Type B pancreatic cell (in vitro differentiated cells): ENCODE data around the gene ADGRE1. TPM values are rescaled to one million over a fixed set of nuclear protein-coding genes. Genes with fewer than 3 reads are reported as not detected.

Experiments
- DNase-seq: peaks from one replicate; pipeline ENCODE4 v3.0.0; 2021; ENCODE audit warnings: mixed read lengths; ENCODE audit not compliant: unreplicated experiment; ENCODE audit errors: extremely low spot score
- H3K27ac Mint-ChIP-seq: 2 replicates; pipeline ENCODE4 v1.8.0; 2021; ENCODE audit warnings: mild to moderate bottlenecking, mixed read lengths
- H3K27me3 Mint-ChIP-seq: 2 replicates; pipeline ENCODE4 v1.8.0; 2021; ENCODE audit warnings: mixed read lengths
- H3K36me3 Mint-ChIP-seq: 2 replicates; pipeline ENCODE4 v1.8.0; 2021; ENCODE audit warnings: mixed read lengths
- H3K4me1 Mint-ChIP-seq: one replicate; pipeline ENCODE4 v1.8.0; 2021; ENCODE audit warnings: mixed read lengths; ENCODE audit not compliant: unreplicated experiment
- H3K4me3 Mint-ChIP-seq: 2 replicates; pipeline ENCODE4 v1.8.0; 2021; ENCODE audit warnings: mild to moderate bottlenecking, mixed read lengths
- H3K9me3 Mint-ChIP-seq: 2 replicates; pipeline ENCODE4 v1.8.0; 2021; ENCODE audit warnings: mixed read lengths
- total RNA-seq: library from RNA; stranded (reverse); gene quantifications from 2 replicates; pipeline ENCODE4 v1.2.1, GENCODE V29; 2021; ENCODE audit warnings: low replicate concordance
- TF ChIP-seq, protein P1 (sequence below): fragments of 200-600 bp; sonication (generic); conservative IDR thresholded peaks from 2 replicates; pipeline ENCODE4 v1.5.0; 2021; ENCODE audit warnings: antibody characterized with exemption, mild to moderate bottlenecking

The ADGRE1 gene
- total RNA-seq, 1 donor from 2014 or later, result not detected

DNA sequence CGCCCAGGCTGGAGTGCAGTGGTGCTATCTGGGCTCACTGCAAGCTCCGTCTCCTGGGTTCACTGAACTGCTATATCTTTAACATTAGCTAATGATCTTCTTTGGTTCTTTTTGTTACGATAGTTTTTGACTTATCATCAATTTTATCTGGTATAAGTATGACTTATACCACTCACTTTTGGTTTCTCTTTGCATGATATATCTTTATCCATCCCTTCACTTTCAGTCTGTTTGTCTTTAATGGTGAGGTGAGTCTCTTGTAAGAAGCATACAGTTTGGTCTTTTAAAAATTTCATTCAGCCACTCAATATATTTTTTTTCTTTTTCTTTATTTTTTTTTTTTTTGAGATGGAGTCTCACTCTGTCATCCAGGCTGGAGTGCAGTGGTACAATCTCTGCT, 58.4 kb downstream of the ADGRE1 start:
- Mint-ChIP-seq H3K27me3 (no peaks in the 10 kb centered on the region), H3K9me3 (peaks cover 3% of the 10 kb centered on the region), H3K4me1 (no peaks in the 10 kb centered on the region), H3K4me3 (no peak overlapping the region), H3K36me3 (no peaks in the 10 kb centered on the region), H3K27ac (no peak overlapping the region)
- TF ChIP-seq, protein P1, sequence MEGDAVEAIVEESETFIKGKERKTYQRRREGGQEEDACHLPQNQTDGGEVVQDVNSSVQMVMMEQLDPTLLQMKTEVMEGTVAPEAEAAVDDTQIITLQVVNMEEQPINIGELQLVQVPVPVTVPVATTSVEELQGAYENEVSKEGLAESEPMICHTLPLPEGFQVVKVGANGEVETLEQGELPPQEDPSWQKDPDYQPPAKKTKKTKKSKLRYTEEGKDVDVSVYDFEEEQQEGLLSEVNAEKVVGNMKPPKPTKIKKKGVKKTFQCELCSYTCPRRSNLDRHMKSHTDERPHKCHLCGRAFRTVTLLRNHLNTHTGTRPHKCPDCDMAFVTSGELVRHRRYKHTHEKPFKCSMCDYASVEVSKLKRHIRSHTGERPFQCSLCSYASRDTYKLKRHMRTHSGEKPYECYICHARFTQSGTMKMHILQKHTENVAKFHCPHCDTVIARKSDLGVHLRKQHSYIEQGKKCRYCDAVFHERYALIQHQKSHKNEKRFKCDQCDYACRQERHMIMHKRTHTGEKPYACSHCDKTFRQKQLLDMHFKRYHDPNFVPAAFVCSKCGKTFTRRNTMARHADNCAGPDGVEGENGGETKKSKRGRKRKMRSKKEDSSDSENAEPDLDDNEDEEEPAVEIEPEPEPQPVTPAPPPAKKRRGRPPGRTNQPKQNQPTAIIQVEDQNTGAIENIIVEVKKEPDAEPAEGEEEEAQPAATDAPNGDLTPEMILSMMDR, result no peak
- no peak for DNase-seq

- TF ChIP-seq, protein P1, result no peak
- DNase-seq, result no peak
- Mint-ChIP-seq H3K4me3 (no peak overlapping the region), H3K9me3 (no peaks in the 10 kb centered on the region), H3K4me1 (no peaks in the 10 kb centered on the region), H3K27ac (no peak overlapping the region), H3K27me3 (no peaks in the 10 kb centered on the region), H3K36me3 (no peaks in the 10 kb centered on the region)
Measured at GRCh38 chr19:6947745-6948144, 60.4 kb downstream of the ADGRE1 start.

DNA sequence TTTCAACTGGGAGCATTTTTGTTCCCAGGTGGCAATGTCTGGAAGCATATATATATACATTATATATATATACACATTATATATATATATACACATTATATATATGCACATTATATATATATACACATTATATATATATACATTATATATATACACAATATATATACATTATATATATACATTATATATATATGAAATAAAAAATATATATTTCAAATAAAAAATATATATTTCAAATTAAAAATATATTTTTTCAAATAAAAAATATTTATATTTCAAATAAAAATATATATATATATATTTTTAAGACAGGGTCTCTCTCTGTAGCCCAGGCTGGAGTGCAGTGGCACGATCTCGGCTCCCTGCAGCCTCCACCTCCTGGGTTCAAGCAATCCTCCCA, 61.5 kb downstream of the ADGRE1 start:
- Mint-ChIP-seq H3K4me1 (no peaks in the 10 kb centered on the region), H3K27ac (no peak overlapping the region), H3K9me3 (no peaks in the 10 kb centered on the region), H3K4me3 (no peak overlapping the region), H3K27me3 (no peaks in the 10 kb centered on the region), H3K36me3 (no peaks in the 10 kb centered on the region)
- DNase-seq, result no peak
- TF ChIP-seq, protein P1, result no peak

- no peak for DNase-seq
- TF ChIP-seq, protein P1, result no peak
- H3K4me3 Mint-ChIP-seq, result no peak overlapping the region
- H3K4me1 Mint-ChIP-seq, result no peaks in the 10 kb centered on the region
- no peak overlapping the region for H3K27ac Mint-ChIP-seq
- no peaks in the 10 kb centered on the region for H3K36me3 Mint-ChIP-seq
- no peaks in the 10 kb centered on the region for H3K27me3 Mint-ChIP-seq
- H3K9me3 Mint-ChIP-seq, result no peaks in the 10 kb centered on the region
Measured at GRCh38 chr19:6952956-6953355, 65.6 kb downstream of the ADGRE1 start.

DNA sequence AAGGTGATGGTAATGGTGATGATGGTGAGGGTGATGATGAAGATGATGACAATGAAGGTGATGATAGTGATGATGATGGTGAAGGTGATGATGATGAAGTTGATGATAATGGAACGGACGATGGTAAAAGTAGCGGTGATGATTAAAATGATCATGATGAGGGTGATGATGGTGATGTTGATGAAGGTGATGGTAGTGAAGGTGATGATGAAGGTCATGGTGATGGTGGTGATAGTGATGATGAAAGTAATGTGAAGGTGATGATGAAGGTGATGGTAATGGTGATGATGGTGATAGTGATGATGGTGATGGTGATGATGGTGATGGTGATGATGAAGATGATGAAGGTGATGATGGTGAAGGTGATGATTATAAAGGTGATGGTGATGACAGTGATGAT, 67.7 kb downstream of the ADGRE1 start:
- no peaks in the 10 kb centered on the region for H3K36me3 Mint-ChIP-seq
- H3K27me3 Mint-ChIP-seq, result no peaks in the 10 kb centered on the region
- H3K4me3 Mint-ChIP-seq, result no peak overlapping the region
- TF ChIP-seq, protein P1, result no peak
- H3K4me1 Mint-ChIP-seq, result no peaks in the 10 kb centered on the region
- no peaks in the 10 kb centered on the region for H3K9me3 Mint-ChIP-seq
- H3K27ac Mint-ChIP-seq, result no peak overlapping the region
- no peak for DNase-seq

GRCh38 chr19:6956573-6956972, 69.2 kb downstream of the ADGRE1 start:
- DNase-seq, result no peak
- Mint-ChIP-seq H3K36me3 (no peaks in the 10 kb centered on the region), H3K27me3 (no peaks in the 10 kb centered on the region), H3K4me3 (no peak overlapping the region), H3K4me1 (no peaks in the 10 kb centered on the region), H3K27ac (no peak overlapping the region), H3K9me3 (no peaks in the 10 kb centered on the region)
- TF ChIP-seq, protein P1, result no peak
